HG03354 (cell line): ENCODE data around the gene NTRK3.

Source experiments
- ATAC-seq: cut with Tn5 transposase; IDR thresholded peaks from one replicate; pipeline ENCODE4 v1.9.1; 2021; ENCODE audit warnings: mild to moderate bottlenecking; ENCODE audit not compliant: unreplicated experiment, poor library complexity, severe bottlenecking

Gene NTRK3

DNA sequence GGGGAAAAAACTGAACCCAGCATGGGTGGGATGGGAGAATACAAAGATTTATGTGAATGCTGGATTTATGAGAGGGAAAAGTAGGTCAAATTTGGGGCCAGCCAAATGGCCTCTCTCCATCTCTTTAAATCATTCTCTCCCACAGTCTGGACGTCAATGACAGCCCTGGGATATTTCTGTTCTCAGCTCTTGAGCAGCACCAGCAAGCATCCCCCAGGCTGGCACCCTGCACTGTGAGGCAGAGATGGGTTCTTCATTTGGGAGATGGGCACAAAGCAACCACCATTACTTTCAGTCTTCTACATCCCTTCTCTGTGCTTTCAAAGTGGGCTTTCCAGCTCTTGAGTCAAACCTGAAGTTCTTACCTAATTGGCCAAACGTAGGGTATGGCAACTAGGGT, 321.0 kb downstream of the NTRK3 start:
- ATAC-seq = no peak

DNA sequence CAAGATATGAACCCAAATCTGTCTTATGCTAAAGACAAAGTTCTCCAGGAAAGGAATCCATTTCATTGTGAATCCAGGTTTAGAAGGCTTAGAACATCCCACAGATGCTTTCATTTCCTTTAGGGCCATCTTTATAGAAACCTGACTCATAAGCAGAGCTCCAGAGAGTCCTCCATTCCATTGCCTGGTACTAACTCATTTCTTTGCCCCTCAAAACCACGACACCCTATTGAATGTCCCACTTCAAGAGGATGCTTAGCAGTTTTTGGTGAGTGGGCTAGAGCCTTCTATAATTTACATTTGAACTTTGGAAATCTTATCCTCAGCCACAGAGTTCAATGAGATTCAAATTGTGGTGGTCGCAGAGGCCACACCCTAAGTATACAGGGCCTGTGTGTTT, 325.0 kb downstream of the NTRK3 start:
- no peak for ATAC-seq

- no peak for ATAC-seq
These were observed 326.1 kb downstream of the NTRK3 start for GRCh38 chr15:87930457-87930856.

DNA sequence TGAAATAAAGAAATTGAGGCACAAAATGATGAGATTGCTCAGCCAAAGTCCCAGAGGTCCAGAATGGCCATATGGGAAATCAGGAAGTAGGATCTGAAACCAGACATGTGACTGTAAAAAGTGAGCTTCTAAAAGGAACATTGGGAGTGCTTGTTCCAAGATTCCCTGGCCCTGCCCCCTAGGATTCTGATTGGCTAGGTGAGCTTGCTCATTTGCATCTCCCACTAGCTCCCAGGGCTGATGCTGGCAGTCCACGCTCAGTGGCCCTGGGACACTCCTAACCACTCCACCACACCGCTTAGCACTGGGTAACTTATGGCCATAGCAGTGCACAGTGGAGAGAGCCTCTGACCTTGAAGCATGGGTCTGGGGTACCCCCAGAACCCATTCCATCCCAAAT, 326.7 kb downstream of the NTRK3 start:
- ATAC-seq = no peak

- no peak for ATAC-seq
These were observed 332.1 kb downstream of the NTRK3 start for GRCh38 chr15:87924433-87924832.

GRCh38 chr15:87919064-87919463, 337.5 kb downstream of the NTRK3 start:
- no peak for ATAC-seq

- no peak for ATAC-seq
These were observed 339.1 kb downstream of the NTRK3 start for GRCh38 chr15:87917480-87917879.

DNA sequence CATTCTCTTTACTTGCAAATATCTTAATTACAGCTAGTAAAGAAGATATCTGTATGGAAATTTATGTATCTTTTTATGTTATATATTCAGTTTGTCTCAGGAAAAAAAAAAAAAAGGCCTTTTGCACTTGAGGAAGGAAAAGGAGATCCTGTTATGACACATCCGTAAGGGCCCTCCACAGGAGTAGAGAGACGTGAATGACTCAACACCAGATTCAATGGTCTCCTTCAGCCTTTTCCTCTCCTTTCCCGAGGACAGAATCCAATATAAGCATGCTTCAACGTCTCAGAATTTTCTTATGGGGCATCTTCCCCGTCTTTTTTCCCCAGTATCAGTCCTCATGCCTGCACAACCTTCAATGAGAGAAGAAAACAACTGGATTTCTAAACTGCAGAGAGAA, 340.3 kb downstream of the NTRK3 start:
- ATAC-seq = no peak

- no peak for ATAC-seq
These were observed 346.2 kb downstream of the NTRK3 start for GRCh38 chr15:87910301-87910700.

DNA sequence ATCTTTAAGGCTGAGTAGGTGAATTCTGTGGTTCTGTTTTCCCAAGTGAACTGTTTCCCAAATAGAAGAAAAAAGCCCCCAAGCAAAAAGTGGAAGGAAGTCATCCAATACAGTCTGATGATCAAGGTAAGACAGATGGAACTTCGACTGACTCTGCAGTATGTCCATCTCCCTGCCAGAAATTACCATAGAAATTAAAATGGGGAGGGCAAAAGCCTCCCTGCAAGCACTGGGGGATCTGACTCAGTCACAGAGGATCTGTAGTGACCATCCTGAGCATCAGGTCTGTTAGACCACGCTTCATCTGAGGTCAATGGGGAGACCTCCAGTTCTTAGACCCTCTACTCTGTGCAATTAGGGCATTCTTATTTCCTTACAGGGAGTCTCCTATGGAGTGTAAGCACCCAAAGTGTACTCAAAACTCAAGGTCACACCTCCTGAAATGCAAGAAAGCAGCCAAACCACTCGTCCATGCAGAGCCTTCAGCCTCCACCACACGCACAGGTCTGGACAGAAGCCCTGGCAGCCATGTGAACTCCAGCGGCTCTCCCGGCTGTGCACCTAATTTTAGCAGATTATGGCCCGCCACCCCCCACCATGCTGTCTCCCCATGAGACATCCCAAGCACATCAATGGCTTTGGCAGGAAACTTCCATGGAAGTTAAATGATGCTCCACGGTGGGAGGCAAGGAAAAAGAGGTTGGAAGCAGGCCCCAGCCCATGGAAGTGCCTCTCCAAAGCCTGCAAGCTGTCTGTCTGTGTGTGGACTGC, 348.7 kb downstream of the NTRK3 start:
- no peak for ATAC-seq

GRCh38 chr15:87906444-87906843, 350.1 kb downstream of the NTRK3 start:
- ATAC-seq = no peak

- no peak for ATAC-seq
These were observed 353.6 kb downstream of the NTRK3 start for GRCh38 chr15:87902772-87903426.

- ATAC-seq = no peak
These were observed 354.4 kb downstream of the NTRK3 start for GRCh38 chr15:87901926-87902690.

DNA sequence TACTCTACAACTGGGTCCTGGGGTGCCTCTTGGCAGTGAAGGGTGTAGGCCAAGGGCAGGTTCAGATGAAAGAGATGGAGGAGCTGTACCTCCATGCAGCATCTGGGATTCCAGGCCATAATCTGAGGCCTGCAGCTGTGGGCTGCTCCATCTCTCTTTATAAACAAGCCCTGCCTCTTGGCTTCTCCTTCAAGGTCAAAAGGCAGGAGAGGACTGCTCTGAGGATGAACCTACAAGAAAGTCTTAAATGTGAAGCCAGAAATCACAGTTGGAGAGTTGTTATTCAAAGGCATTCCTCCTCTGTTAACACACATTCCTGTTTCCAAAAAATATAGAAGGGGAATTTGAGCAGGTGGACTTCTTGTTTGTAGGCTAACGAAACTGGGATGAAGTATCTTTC, 355.5 kb downstream of the NTRK3 start:
- ATAC-seq = no peak

GRCh38 chr15:87896936-87897335, 359.6 kb downstream of the NTRK3 start:
- no peak for ATAC-seq

DNA sequence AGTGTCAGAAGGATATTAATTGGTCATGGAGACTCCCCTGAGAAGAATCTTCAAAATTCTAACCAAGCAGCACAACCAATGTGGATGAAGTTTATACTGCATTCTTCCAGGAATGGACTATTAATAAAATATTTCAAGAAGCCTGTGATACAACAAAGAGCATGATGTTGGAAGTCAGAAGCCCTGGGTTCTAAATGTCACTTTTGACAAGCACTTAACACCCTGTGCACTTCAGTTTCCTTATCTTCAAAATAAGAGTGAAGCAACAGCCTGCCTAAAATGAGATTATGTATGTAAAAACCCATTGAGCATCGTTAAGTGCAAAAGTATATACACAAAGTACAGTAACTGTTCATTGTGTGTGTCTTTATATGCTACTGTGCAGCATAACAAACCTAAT, 369.4 kb downstream of the NTRK3 start:
- ATAC-seq = no peak

GRCh38 chr15:87881026-87881425, 375.5 kb downstream of the NTRK3 start:
- no peak for ATAC-seq

GRCh38 chr15:87877822-87878542, 378.6 kb downstream of the NTRK3 start:
- no peak for ATAC-seq

DNA sequence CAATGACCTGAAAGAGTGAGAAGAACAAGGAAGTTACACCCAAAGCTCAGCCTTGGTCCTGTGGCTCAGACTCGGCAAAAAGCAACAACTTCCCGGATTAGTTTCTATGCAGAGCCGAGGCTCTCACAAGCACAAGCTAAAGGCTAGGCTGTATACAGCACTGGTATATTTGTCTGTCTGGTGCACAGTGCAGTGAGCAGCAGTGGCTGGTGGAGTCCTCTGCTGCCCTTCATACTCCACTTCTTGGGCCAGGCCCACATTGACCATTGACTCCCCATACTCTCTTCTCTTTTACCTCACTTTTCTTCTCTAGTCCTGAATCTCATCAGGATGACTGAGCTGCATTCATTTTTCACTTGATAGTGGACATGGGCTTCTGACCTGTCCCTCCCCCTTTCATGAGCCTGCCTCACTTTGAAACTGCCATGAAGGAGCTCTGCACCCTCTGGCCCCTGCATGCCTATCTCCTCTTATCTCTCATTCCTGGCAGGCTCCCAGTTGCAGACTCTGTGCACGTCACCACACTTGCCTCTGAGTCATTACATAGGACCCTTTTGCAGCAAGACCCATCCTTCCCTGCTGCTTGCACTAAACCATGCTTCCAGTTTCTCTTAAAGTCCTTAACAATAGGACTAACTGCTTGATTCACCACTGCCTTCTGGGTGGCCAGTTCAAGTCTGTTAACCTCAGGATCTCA, 379.3 kb downstream of the NTRK3 start:
- no peak for ATAC-seq
